ENCODE data around the gene PRAME.
"Not testable (repeated sequence)": the region's sequence is repeated elsewhere in the genome, so short reads cannot be mapped to it uniquely, and the experiment has no call there.

The PRAME gene, protein sequence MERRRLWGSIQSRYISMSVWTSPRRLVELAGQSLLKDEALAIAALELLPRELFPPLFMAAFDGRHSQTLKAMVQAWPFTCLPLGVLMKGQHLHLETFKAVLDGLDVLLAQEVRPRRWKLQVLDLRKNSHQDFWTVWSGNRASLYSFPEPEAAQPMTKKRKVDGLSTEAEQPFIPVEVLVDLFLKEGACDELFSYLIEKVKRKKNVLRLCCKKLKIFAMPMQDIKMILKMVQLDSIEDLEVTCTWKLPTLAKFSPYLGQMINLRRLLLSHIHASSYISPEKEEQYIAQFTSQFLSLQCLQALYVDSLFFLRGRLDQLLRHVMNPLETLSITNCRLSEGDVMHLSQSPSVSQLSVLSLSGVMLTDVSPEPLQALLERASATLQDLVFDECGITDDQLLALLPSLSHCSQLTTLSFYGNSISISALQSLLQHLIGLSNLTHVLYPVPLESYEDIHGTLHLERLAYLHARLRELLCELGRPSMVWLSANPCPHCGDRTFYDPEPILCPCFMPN

DNA sequence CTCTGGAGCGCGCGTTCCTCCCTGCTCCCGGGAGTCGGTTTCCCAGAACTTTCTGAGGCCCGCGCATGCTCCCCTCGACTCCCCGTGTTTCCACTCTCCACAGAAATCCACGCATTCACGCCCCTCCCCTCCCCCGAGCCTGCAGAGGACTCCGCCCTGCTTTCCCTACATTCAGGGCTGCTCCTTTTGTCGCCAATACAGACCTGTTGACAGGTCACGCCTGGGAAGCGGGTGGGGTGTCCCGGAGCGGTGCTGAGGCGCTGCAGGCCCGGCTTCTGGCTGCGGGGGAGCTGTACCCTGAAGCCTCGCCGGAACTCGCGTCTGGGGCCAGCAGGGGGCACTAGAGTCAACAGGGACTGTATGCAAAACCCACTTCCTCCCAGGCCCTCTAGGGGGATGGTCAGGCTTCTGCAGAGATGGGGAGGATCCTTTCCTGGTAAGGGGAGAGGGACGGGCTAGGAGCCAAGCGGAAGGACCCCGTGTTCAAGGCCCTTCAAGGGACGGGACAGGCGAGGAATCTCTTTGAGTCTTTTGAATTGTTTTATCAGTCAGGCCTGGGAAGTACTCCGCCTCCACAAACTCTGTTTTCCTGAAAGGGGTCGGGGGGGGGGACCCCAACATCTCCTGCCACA, at the start of gene PRAME:
Gene PRAME (minus strand): TSS at position 294 of the 632 bp plus-strand sequence. CDS start 2,433 bp downstream, outside the sequence.
- FAIRE-seq (peak; percentile 53), DNase-seq (ENCODE audit: insufficient read length, low spot score) (peak; percentile 92)

DNA sequence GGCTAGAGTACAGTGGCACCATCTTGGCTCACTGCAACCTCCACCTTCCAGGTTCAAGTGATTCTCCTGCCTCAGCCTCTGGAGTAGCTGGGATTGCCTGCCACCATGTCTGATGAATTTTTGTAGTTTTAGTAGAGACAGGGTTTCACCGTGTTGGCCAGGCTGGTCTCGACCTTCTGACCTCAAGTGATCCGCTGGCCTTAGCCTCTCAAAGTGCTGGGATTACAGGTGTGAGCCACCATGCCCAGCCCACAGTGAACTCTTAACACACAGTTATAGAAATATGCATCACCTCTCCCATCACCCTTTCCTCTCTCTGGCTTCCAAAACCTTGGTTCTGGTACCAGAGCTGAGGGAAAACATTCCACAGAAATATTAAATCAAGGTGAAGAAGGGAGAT, 49.0 kb upstream of the PRAME start:
- DNase-seq (ENCODE audit: insufficient read length, low spot score); FAIRE-seq: not testable (repeated sequence)

DNA sequence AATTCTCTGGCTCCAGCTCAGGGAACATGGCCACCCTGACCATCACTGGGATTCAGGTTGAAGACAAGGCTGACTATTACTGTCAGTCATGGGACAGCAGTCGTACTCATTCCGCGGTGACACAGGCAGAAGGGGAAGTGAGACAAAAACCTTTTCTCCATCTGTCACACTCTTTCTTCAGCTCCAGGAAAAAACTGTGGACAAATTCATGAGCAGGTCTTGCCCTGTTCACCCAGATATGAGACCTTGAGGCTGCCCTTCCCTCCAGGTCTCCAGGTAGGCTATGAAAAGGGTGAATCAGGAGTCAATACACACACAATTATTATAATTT, 46.0 kb upstream of the PRAME start:
- FAIRE-seq (peak; percentile 42), DNase-seq (ENCODE audit: insufficient read length, low spot score) (no peak)

DNA sequence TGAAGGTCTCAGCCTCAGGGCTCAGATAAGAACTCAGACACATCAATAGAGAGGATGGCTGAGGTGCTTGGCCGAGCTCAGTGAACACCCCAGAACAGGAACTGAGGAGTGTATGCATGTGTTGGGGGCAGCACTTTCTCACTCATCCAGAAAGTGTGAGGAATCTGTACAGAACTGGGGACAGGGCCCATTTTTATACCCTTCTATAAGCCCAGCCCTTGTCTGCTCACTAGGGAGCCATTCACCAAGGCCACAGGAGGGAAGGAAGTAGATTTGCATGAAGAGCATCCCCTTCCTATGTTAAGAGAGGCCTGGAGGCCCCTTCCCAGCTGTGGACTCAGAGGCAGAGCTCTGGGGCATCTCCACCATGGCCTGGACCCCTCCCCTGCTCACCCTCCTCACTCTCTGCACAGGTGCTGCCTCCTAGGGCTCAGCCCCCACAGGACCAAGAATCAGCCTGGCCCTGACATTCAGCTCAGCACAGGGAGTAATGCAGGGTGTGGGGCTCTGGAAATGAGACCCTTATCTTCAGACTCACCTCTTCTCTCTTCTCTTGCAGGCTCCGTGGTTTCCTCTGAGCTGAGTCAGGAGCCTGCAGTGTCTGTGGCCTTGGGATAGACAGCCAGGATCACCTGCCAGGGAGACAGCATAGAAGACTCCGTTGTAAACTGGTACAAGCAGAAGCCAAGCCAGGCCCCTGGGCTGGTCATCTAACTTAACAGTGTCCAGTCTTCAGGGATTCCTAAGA, 45.4 kb upstream of the PRAME start:
- FAIRE-seq = peak; percentile 62
- no peak for DNase-seq (ENCODE audit: insufficient read length, low spot score)

DNA sequence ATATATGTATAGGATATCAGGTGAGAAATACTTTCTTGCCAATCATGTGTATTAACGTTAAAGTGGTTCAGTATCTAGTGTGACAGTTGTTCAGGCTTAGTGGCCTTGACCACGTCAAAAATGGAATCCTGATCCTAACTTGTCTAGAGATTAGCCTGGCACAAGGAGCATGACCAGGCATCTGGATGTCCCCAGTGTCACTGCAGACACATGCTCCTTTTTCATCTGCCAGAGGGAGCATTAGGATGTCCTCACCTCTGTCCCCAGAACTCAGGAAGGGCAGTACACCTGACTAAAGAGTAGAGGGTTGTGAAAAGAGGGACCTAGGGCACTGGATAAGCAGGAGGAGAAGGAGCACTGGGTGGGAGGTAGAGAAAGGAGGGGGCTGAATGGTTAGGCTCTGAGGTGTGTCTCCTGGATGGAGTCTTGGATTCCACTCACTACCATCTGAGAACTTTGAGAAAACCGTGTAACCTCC, 44.4 kb upstream of the PRAME start:
- FAIRE-seq (no peak), DNase-seq (ENCODE audit: insufficient read length, low spot score) (no peak)

DNA sequence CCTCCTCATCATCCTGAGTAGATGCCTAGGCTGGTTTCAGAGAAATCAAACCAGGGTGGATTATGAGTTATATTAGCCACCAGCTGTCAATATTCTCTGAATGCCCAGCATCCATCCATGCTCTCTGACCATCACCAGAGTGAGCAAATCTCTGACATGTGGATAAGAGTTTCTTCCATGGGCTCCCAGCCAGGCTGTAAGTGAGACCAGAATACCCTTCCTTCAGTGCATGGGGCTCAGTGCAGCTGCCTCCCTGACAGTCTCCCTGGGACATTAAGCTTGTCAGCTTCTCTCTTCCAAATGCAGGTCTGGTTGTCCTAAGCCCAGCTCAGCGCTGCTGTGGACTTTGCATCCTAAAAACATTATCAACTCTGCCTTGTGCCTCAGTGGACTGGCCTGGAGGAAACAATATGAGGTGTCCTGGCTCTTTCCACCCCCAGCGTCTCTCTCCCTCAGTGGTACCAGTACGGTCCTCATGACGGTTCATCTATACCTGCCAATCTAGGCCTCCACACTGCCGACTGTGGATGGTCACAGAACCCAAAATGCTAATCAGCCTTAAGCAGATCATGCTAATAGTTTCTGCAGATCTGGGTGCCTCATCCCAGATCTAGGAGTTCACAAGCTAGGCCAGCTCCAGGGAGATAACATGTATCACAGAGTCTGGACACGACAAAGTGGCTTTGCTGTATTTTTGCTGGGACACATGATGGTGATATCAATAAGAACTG, 41.6 kb upstream of the PRAME start:
- no peak for DNase-seq (ENCODE audit: insufficient read length, low spot score)

DNA sequence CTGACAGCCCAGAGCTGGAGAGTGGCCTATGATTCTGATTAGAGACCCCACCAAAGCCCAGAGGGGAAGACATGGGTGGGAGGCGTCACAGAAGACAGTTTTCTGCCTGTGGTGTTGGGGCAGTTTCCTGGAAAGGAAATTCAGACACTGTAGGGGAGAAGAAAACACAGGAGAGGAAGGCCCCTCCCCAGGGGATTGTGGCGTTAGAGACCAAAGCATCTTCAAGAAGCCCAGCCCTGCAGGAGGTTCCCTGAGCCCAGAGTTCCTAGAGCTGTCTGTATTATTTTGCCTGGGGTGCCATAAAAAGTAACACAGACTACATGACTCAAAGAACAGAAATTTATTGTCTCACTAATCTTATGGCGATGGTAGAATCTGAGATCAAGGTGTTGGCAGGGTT, 40.2 kb upstream of the PRAME start:
- DNase-seq (ENCODE audit: insufficient read length, low spot score) = no peak
- no peak for FAIRE-seq

More for the DNA sequence above, 41.6 kb upstream of the PRAME start:
- no peak for FAIRE-seq

DNA sequence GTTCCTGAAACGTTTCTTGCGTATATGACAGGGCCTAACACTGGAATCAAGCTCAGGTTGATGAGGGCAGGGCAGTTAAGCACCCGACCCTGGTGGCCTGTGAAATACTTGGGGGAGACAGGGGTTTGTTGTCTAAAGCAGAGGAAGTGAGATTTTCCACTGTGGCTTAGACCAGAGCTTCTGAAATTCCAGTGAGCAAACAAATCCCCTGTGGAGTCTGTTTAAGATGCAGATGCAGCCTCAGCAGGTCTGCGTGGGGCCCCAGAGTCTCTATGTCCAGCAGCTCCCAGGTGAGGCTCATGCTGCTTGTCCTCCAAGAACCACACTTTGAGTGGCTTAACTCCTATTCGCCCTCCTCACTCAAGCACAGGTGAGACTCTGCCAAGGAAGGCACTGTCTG, 39.1 kb upstream of the PRAME start:
- FAIRE-seq (no peak), DNase-seq (ENCODE audit: insufficient read length, low spot score) (no peak)

DNA sequence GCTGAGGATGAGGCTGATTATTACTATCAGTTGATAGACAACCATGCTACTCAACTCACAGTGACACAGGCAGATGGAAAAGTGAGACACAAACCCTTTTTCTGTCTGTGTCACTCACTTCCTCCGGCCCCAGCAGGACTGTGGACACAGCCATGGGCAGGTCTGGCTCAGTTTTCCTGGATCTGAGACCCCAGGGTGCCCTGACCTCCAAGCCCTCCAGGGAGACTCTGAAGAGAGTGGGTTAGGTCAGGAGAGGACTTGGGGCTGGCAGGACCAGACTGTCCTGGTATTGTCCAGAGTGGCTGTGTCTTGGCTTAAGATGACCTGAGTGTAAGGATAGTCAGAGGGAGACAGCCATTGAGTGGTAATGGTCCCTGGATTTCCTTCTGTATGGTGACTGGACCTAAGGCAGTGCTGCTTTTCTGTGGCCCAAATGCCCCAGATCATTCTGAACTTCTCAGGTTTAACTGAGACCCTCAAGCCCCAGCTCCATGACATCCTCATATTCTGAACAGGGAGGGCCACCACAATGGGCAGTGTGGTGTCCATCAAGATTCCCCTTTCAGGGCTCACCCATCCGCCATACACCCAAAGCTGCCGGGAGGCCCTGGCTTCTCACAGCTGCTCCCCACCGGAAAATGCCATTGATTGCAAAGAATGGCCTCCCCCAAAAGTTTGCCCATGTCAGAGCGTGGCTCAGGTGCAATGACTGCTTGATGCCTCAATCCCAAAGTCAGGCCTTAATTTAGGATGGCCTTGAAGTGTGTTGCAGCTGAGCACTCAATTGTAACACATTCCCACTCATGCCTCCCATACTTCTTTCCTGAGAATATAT, 36.2 kb upstream of the PRAME start:
- FAIRE-seq (no peak), DNase-seq (ENCODE audit: insufficient read length, low spot score) (no peak)

DNA sequence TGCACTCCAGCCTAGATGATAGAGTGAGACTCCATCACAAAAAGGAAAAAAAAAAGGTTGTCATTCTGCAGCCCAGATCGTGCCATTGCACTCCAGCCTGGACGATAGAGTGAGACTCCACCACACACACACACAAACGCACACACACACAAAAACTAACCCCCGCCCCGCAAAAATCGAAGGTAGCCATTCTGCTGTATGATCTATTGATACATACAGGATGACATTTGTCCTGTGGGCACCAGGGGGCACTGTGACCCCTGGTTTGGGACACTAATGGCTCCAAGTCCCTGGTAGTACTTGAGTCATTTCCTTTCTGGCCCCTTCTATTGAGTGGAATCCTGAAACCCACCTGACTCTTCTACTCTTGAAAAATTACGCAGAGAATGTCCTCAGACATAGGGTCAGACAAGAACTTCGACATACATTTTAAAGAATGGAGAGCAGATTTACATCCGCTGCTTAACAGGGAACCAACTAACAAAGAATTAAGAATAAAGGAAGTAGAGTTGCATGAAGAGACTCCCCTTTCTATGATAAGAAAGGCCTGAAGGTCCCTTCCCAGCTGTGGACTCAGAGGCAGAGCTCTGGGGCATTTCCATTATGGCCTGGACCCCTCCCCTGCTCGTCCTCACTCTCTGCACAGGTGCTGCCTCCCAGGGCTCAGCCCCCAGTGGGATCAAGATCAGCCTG, 35.0 kb upstream of the PRAME start:
- DNase-seq (ENCODE audit: insufficient read length, low spot score) (peak; percentile 36), FAIRE-seq (peak; percentile 71)

DNA sequence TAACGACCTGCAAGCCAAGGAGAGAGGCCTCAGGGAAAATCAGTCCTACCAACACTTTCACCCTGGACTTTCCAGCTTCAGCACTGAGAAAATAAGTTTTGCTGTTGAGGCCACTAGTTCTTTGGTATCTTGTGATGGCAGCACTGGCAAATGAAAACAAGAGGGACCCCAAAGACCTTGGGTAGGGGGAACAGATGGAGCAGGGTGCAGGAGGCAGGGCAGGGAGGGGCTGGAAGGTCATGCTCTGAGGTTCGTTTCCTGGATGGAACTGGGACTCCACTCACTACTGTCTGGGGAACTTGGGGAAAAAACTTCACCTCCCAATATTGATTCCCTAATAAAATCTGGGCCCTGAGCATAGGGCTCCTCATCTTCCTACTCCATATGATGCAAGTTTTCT, 34.2 kb upstream of the PRAME start:
- DNase-seq (ENCODE audit: insufficient read length, low spot score) = no peak
- no peak for FAIRE-seq

DNA sequence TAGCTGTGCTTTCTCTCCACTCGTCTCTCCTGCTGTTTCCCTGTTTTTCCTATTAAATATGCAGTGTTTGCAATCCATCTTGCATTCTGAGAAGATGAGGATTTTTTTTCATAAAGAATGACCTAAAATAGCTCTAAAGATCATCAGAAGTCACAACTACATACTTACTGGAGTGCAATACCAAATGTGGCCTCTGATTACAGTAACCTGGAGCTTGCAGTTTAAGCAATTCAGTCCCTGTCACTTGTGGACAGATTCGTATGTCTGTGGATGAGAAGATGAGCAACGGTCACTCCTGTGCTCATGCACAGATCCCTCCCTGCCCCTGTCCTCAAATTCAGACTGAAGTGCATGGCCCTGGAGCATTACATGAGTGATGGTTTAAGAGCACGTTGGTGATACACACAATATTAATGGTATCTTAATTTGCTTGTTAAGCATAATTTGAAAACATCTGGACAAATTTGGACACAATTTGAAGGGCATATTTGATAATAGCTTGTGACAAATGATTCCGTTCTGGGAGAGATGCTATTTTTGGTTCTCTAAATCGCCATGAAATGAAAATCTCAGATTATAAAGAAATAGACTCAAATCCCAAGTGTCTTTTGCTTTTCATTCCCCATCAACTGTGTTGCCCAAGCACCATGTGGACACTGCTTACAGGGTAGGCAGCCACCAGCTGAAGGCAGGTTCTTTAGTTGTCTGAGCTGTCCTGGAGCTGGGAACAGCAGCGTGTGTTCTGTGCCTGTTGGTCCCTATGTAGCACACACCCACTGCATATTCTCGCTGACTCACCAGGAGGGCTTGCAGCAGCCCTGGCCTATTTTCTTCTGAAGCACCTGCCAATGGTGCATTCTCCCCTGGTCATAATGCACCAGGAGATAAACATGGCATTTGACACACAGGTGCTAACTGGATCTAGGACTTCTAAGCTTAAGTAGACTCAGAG, 32.6 kb upstream of the PRAME start:
- DNase-seq (ENCODE audit: insufficient read length, low spot score) = no peak
- no peak for FAIRE-seq

DNA sequence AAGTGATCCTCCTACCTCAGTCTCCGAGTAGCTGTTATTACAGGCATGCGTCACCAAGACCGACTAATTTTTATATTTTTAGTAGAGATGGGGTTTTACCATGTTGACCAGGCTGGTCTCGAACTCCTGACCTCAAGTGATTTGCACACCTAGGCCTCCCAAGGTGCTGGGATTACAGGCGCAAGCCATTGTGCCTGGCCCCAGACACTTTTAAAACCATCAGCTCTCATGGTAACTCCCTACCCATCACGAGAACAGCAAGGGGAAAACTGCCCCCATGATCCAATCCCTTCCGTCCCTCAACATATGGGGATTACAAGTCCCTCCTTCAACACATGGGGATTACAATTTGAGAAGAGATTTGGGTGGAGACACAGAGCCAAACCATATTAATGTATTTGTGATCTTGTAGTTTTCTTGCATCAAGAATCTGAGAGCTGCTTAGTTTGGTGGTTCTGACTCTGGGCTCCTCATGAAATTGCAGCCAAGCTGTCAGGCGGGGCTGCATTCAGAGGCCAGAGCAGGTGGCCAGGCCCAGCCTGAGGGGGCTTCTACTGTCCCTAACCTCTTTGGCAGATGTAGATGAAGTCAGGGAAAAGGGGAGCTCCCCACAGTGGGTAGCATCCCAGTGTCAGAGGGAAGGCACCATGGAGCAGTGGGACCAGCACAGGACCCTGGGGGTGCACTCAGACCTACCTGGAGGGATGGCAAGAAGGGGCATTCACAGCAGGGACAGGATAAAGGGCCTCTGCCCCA, 31.2 kb upstream of the PRAME start:
- DNase-seq (ENCODE audit: insufficient read length, low spot score) = no peak
- FAIRE-seq = no peak

DNA sequence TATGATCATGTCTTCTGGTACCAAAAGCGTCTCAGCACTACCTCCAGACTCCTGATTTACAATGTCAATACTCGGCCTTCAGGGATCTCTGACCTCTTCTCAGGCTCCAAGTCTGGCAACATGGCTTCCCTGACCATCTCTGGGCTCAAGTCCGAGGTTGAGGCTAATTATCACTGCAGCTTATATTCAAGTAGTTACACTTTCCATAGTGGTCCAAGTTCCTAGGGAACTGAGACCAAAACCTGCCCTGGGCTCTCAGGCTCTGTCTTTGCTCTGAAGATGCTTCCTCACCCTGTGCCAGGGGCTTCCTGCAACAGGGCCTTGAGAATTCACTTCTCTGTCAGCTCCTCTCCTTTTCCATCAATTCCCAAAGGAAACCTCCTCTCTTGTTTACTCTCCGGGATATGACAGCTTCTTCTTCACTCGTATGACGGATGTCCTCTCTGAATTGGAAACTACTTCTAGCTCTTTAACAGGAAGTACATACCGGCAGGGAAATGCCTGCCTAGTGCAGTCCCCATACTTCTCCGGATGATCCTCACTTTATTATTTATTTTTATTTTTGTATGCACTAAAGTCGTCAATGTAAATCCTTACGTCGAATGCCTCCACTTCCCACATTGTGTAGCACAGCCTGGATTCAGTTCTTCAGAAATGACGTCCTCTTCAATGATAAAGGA, 29.6 kb upstream of the PRAME start:
- DNase-seq (ENCODE audit: insufficient read length, low spot score) (no peak), FAIRE-seq (no peak)

DNA sequence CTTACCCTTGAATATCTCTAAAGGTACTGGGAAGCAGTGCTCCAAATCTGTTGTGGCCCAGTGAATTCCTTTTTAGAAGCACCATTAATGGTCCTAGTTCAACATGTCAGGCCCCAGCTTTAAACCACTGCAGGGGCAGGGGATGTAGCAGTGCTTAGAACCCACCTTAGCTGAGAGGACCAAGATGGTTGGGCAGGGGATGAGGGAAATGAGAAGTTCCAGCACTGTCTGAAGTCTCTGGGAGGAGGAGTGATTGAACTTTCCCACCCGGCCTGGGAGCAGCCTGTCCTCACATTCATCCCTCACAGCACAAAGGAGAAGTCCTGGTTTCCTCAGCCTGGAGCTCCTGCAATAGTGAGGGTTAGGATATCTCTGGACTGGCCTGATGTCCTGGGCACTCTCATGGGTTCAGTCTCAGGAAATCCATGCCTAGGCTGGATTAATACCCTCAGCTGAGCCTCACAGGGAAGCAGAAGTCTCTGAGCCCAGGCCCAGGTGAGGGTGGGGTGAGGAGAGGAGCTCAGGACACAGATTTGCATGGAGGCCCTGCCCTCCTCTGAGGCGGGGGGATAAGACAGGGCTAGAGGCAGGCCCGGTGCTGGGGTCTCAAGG, 28.6 kb upstream of the PRAME start:
- DNase-seq (ENCODE audit: insufficient read length, low spot score) (no peak), FAIRE-seq (no peak)

DNA sequence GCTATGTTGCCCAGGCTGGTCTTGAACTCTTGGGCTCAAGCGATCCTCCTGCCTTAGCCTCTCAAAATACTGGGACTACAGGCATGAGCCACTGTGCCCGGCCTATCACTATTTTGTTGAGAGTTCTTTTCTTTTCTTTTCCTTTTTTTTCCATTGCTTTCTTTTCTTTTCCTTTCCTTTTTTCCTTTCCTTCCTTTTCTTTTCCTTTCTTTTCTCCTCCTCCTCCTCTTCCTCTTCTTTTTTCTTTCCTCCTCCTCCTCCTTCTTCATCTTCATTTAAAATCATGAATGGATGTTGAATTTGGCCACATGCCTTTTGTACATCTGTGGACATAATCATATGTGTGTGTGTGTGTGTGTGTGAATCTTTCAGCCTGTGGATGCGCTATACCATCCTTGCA, 25.7 kb upstream of the PRAME start:
- DNase-seq (ENCODE audit: insufficient read length, low spot score) (no peak), FAIRE-seq (no peak)
